HCT116 (cell line): Measurements from ENCODE around the gene TMEM9B. TPM values are rescaled to one million over a fixed set of nuclear protein-coding genes. Genes with fewer than 3 reads are reported as not detected.

Source experiments
- ATAC-seq: fragments of 200-7000 bp; cut with Tn5 transposase; 2 replicates; pipeline ENCODE4 v1.9.1; 2020; ENCODE audit warnings: mild to moderate bottlenecking, moderate library complexity
- BruUV-seq: library from RNA; stranded (reverse); fragments of 400-500 nt; replicated peaks from 2 replicates; lab custom pipeline; 2021; lab: Mats Ljungman, UMichigan
- CTCF ChIA-PET: fragments of 300-600 bp; sonication (Branson Sonifier 250); formaldehyde crosslinking; loops from one replicate; lab custom pipeline; 2021; ENCODE audit warnings: antibody characterized with exemption; lab: Charles Lee
- POLR2A ChIA-PET: fragments of 300-600, 350-600 bp; sonication (Branson Sonifier 250); formaldehyde crosslinking; loops from one replicate; lab custom pipeline; 2021; ENCODE audit warnings: antibody characterized with exemption; lab: Charles Lee
- RAD21 ChIA-PET, 2 experiments: fragments of 300-600 bp; sonication (Branson Sonifier 250); formaldehyde crosslinking; loops; one replicate each; lab custom pipeline; 2023; ENCODE audit warnings: low total read pairs in 2 of 2; ENCODE audit not compliant: uncharacterized antibody in 2 of 2, unreplicated experiment in 2 of 2, low non-redundant PET in 1 of 2; lab: Charles Lee
- DNase-seq: peaks from one replicate; pipeline ENCODE4 v3.0.0-alpha.2; 2010; ENCODE audit warnings: low read depth, low spot score
- H2AFZ ChIP-seq: fragments of 200-600 bp; shearing (Covaris generic), sonication (generic); 2 replicates; pipeline ENCODE4 v1.6.1; 2017; ENCODE audit warnings: low read depth, mixed run types, mixed read lengths, antibody characterized with exemption, low read length; ENCODE audit not compliant: poor library complexity, severe bottlenecking
- H3K27ac ChIP-seq: 2 replicates; pipeline ENCODE4 v1.5.1; 2012; ENCODE audit warnings: low read depth, low read length
- H3K27me3 ChIP-seq: fragments of 200-600 bp; sonication (generic); 2 replicates; pipeline ENCODE4 v1.6.1; 2016; ENCODE audit warnings: mixed run types, low read length, mixed read lengths; ENCODE audit not compliant: insufficient read depth
- H3K36me3 ChIP-seq, 2 experiments: fragments of 200-500 bp in 1 of 2; fragments of 200-600 bp in 1 of 2; sonication (Bioruptor generic) in 1 of 2; sonication (generic) in 1 of 2; 2 replicates each; pipeline versions ENCODE4 v1.5.1 to v1.6.1; 2014 to 2016; ENCODE audit warnings: low read length in 2 of 2, inconsistent platforms in 1 of 2, mixed read lengths in 1 of 2, mixed run types in 1 of 2; ENCODE audit not compliant: insufficient read depth in 2 of 2, control insufficient read depth in 1 of 2
- H3K4me1 ChIP-seq, 2 experiments: fragments of 200-600 bp in 1 of 2; sonication (generic) in 1 of 2; 2 replicates each; pipeline versions ENCODE4 v1.5.1 to v1.6.1; 2012 to 2017; ENCODE audit warnings: low read length in 2 of 2, inconsistent platforms in 1 of 2, mild to moderate bottlenecking in 1 of 2, mixed read lengths in 1 of 2, mixed run types in 1 of 2, moderate library complexity in 1 of 2; ENCODE audit not compliant: insufficient read depth in 2 of 2, control insufficient read depth in 1 of 2
- H3K4me2 ChIP-seq: fragments of 200-600 bp; sonication (generic); 2 replicates; pipeline ENCODE4 v1.6.1; 2017; ENCODE audit warnings: mixed run types, low read length, mixed read lengths
- H3K4me3 ChIP-seq, 2 experiments: fragments of 200-600 bp in 1 of 2; sonication (generic) in 1 of 2; replicated peaks in 1 of 2; 2 replicates each; pipeline ENCODE4 v1.5.1; 2011 to 2016; ENCODE audit warnings: low read length in 2 of 2, control low read depth in 1 of 2, low read depth in 1 of 2, mild to moderate bottlenecking in 1 of 2, mixed read lengths in 1 of 2, mixed run types in 1 of 2
- H3K79me2 ChIP-seq: fragments of 200-600 bp; sonication (generic); 2 replicates; pipeline ENCODE4 v1.6.1; 2017; ENCODE audit warnings: mild to moderate bottlenecking, mixed run types, low read length, moderate library complexity, mixed read lengths; ENCODE audit not compliant: insufficient read depth
- H3K9ac ChIP-seq: fragments of 200-600 bp; sonication (generic); 2 replicates; pipeline ENCODE4 v1.6.1; 2016; ENCODE audit warnings: low read length, mixed read lengths
- H3K9me2 ChIP-seq: fragments of 200-600 bp; sonication (generic), shearing (Covaris generic); 2 replicates; pipeline ENCODE4 v1.6.1; 2017; ENCODE audit warnings: mixed run types, mild to moderate bottlenecking, moderate library complexity; ENCODE audit not compliant: insufficient read depth
- H3K9me3 ChIP-seq, 2 experiments: fragments of 200-500 bp in 1 of 2; fragments of 200-600 bp in 1 of 2; sonication (Bioruptor generic) in 1 of 2; sonication (generic) in 1 of 2; 2 replicates each; pipeline ENCODE4 v1.6.1; 2014 to 2017; ENCODE audit warnings: low read length in 2 of 2, mixed read lengths in 2 of 2, inconsistent platforms in 1 of 2, low read depth in 1 of 2, mild to moderate bottlenecking in 1 of 2, mixed run types in 1 of 2, moderate library complexity in 1 of 2; ENCODE audit not compliant: control insufficient read depth in 1 of 2, insufficient read depth in 1 of 2
- H4K20me1 ChIP-seq: fragments of 200-600 bp; sonication (generic), shearing (Covaris generic); 2 replicates; pipeline ENCODE4 v1.6.1; 2017; ENCODE audit warnings: mixed run types, mild to moderate bottlenecking, moderate library complexity; ENCODE audit not compliant: insufficient read depth
- ATF3 ChIP-seq: IDR thresholded peaks from 2 replicates; pipeline ENCODE4 v1.6.1; 2012
- CBX3 ChIP-seq: IDR thresholded peaks from 2 replicates; pipeline ENCODE4 v1.6.1; 2012; ENCODE audit warnings: low read depth
- CEBPB ChIP-seq: IDR thresholded peaks from 2 replicates; pipeline ENCODE4 v1.6.1; 2012; ENCODE audit warnings: low read depth
- CTCF ChIP-seq, 3 experiments: fragments of 200-600 bp in 1 of 3; sonication (generic) in 1 of 3; IDR thresholded peaks in 2 of 3; conservative IDR thresholded peaks in 1 of 3; 2 replicates each; pipeline ENCODE4 v1.5.1; 2012 to 2017; ENCODE audit warnings: low read depth in 2 of 3, low read length in 2 of 3, antibody characterized with exemption in 1 of 3, borderline replicate concordance in 1 of 3, control low read depth in 1 of 3, mild to moderate bottlenecking in 1 of 3, mixed read lengths in 1 of 3, mixed run types in 1 of 3, moderate library complexity in 1 of 3; ENCODE audit not compliant: insufficient read depth in 1 of 3
- EGR1 ChIP-seq: IDR thresholded peaks from 2 replicates; pipeline ENCODE4 v1.6.1; 2012; ENCODE audit warnings: low read depth
- EZH2 ChIP-seq: fragments of 200-600 bp; sonication (generic); IDR thresholded peaks from 2 replicates; pipeline ENCODE4 v1.6.1; 2017; ENCODE audit warnings: antibody characterized with exemption, mixed run types
- EZH2phosphoT487 ChIP-seq: fragments of 200-600 bp; IDR thresholded peaks from 2 replicates; pipeline ENCODE4 v1.6.1; 2018; ENCODE audit warnings: antibody characterized with exemption, borderline replicate concordance
- FOSL1 ChIP-seq: IDR thresholded peaks from 2 replicates; pipeline ENCODE4 v1.6.1; 2012; ENCODE audit warnings: low read depth
- JUND ChIP-seq: IDR thresholded peaks from 2 replicates; pipeline ENCODE4 v1.6.1; 2012
- MAX ChIP-seq: IDR thresholded peaks from 2 replicates; pipeline ENCODE4 v1.6.1; 2012
- RAD21 ChIP-seq: IDR thresholded peaks from 2 replicates; pipeline ENCODE4 v1.6.1; 2012; ENCODE audit warnings: low read depth, mild to moderate bottlenecking
- REST ChIP-seq: IDR thresholded peaks from 2 replicates; pipeline ENCODE4 v1.6.1; 2012; ENCODE audit warnings: low read depth
- SIN3A ChIP-seq: IDR thresholded peaks from 2 replicates; pipeline ENCODE4 v1.6.1; 2012; ENCODE audit warnings: low read depth
- SP1 ChIP-seq: IDR thresholded peaks from 2 replicates; pipeline ENCODE4 v1.6.1; 2012; ENCODE audit warnings: low read depth
- SRF ChIP-seq: IDR thresholded peaks from 2 replicates; pipeline ENCODE4 v1.6.1; 2012; ENCODE audit warnings: low read depth
- TCF7L2 ChIP-seq: IDR thresholded peaks from 2 replicates; pipeline ENCODE4 v1.7.0; 2011; ENCODE audit warnings: borderline replicate concordance, inconsistent platforms; ENCODE audit not compliant: insufficient read depth, insufficient read length; ENCODE audit errors: extremely low read depth
- ZBTB33 ChIP-seq: IDR thresholded peaks from 2 replicates; pipeline ENCODE4 v1.6.1; 2011; ENCODE audit warnings: mild to moderate bottlenecking, low read length, moderate library complexity; ENCODE audit not compliant: insufficient replicate concordance; ENCODE audit errors: extremely low read depth
- ZFX ChIP-seq: fragments of 450-650 bp; IDR thresholded peaks from 2 replicates; pipeline ENCODE4 v1.6.1; 2017
- ZNF274 ChIP-seq: fragments of 200-500 bp; sonication (Bioruptor generic); IDR thresholded peaks from 2 replicates; pipeline ENCODE4 v1.6.1; 2014; ENCODE audit warnings: mild to moderate bottlenecking, low read depth, low read length, inconsistent platforms
- intact Hi-C: fragments of 100-400 bp; cut with micrococcal nuclease; formaldehyde crosslinking; loops from 2 replicates; pipeline ENCODE4 v1.10.0; 2022
- total RNA-seq: library from RNA; stranded (reverse); gene quantifications from one replicate; pipeline ENCODE4 v1.2.1, GENCODE V29; 2021; ENCODE audit not compliant: unreplicated experiment

Gene TMEM9B
- total RNA-seq, 1 experiment from 2014 or later, result 26.8 TPM

GRCh38 chr11:8911029-8911823 is 53.0 kb downstream of the TMEM9B start, which contains the start of gene AKIP1:
Gene AKIP1, plus strand, starts transcription at chr11:8911189. Its CDS starts 261 bp downstream, at chr11:8911450.
- ATAC-seq, result peak; percentile 95
- no peaks in the 10 kb centered on the region for H3K9me2 ChIP-seq
- no peak for TF ChIP-seq CTCF (IDR thresholded peaks at IDR 0.05 in 2 of 3, conservative IDR thresholded peaks at IDR 0.05 in 1 of 3; ENCODE audit: borderline replicate concordance in 1 of 3, insufficient read depth in 1 of 3, low read depth in 2 of 3, low read length in 2 of 3)
- peak; percentile 43; the same call in 1 of the 2 replicates for TF ChIP-seq MAX
- no peak for TF ChIP-seq REST
- TF ChIP-seq TCF7L2, result no peak
- no peak for TF ChIP-seq EZH2phosphoT487
- peak; percentile 70 for TF ChIP-seq SIN3A
- TF ChIP-seq EGR1, result no peak
- no peak for TF ChIP-seq SP1
- no peak for TF ChIP-seq RAD21
- TF ChIP-seq CEBPB, result no peak
- TF ChIP-seq ZNF274, result no peak
- TF ChIP-seq ZFX, result peak; percentile 85
- no peak for TF ChIP-seq CBX3
- no peak for TF ChIP-seq ZBTB33
- TF ChIP-seq FOSL1, result no peak
- TF ChIP-seq ATF3, result no peak
- no peak for TF ChIP-seq SRF
- no peak for TF ChIP-seq JUND
- TF ChIP-seq EZH2, result no peak

More at GRCh38 chr11:8911029-8911823, 53.0 kb downstream of the TMEM9B start, which contains the start of gene AKIP1:
- Histone ChIP-seq H3K79me2 (no peaks in the 10 kb centered on the region), H3K4me3 (peak within 1 kb of the TSS; percentile 86 to 91), H3K4me1 (peaks cover 3 to 14% of the 10 kb centered on the region in 2 experiments), H3K9ac (peak within 1 kb of the TSS; percentile 76), H2AFZ (peak within 1 kb of the TSS; percentile 40), H3K9me3 (no peaks in the 10 kb centered on the region), H4K20me1 (no peaks in the 10 kb centered on the region), H3K36me3 (peaks cover 0 to under 1% of the 10 kb centered on the region in 2 experiments; a peak in 1 of 4 replicates), H3K4me2 (peak within 1 kb of the TSS; percentile 97), H3K27ac (peak within 1 kb of the TSS; percentile 74), H3K27me3 (no peaks in the 10 kb centered on the region)
- ChIA-PET POLR2A (interaction anchor here (0.6 to 1.5 kb wide), 4 partner anchors 24 to 1455 kb away, joined by 3 to 6 read pairs (median 4); partner anchors contain the start of gene TRIM66), CTCF (interaction anchor here (1.0 to 2.5 kb wide), 3 partner anchors 48 to 595 kb away, joined by 3 to 15 read pairs (median 5); no protein-coding TSS in a partner anchor), RAD21 (no interaction called here)
- intact Hi-C loops, result loop anchor here (5.0 kb wide), 1 partner anchor 596 kb away; no protein-coding TSS in a partner anchor
- DNase-seq, result peak; percentile 83
- BruUV-seq, result no TSS peak
